LNCAP (cell line): ENCODE measurements around the gene MINDY4.

ENCODE experiments used
- CTCF ChIP-seq: fragments of 450-650 bp; IDR thresholded peaks from 2 replicates; pipeline ENCODE4 v1.5.1; 2017; ENCODE audit warnings: mild to moderate bottlenecking

The MINDY4 gene

DNA sequence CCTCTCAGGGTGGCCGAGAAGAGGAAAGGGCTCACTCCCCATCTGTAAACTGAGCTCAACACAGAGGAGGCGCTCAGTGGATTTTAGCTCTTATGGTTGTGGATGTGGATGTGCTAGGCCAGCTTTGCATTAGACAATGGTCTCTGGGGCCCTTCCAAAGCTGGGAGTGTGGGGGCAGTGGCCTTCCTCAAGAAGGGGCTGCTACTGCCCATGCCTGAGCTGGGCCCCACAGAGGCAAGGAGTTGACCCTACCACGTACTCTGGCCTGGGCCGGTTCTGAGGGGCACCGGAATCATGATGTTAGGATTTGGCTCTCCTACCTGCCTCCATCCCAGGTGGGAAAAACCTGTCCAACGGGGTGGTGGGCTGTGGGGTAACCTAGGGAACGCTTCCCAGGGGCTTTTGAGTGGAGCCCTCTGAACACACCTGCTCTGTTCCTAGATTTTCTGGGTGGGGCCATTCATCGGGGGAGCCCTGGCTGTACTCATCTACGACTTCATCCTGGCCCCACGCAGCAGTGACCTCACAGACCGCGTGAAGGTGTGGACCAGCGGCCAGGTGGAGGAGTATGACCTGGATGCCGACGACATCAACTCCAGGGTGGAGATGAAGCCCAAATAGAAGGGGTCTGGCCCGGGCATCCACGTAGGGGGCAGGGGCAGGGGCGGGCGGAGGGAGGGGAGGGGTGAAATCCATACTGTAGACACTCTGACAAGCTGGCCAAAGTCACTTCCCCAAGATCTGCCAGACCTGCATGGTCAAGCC, 152.0 kb downstream of the MINDY4 start:
- TF ChIP-seq CTCF, result no peak

GRCh38 chr7:30923774-30924413, 152.7 kb downstream of the MINDY4 start:
- no peak for TF ChIP-seq CTCF

- no peak for TF ChIP-seq CTCF
Observed at GRCh38 chr7:30924624-30925023, 153.4 kb downstream of the MINDY4 start.

DNA sequence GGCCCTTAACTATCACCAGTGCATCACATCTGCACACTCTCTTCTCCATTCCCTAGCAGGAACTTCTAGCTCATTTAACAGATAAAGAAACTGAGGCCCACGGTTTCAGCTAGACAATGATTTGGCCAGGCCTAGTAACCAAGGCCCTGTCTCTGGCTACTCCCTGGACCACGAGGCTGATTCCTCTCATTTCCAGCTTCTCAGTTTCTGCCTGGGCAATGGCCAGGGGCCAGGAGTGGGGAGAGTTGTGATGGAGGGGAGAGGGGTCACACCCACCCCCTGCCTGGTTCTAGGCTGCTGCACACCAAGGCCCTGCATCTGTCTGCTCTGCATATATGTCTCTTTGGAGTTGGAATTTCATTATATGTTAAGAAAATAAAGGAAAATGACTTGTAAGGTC, 153.9 kb downstream of the MINDY4 start:
- TF ChIP-seq CTCF, result no peak

DNA sequence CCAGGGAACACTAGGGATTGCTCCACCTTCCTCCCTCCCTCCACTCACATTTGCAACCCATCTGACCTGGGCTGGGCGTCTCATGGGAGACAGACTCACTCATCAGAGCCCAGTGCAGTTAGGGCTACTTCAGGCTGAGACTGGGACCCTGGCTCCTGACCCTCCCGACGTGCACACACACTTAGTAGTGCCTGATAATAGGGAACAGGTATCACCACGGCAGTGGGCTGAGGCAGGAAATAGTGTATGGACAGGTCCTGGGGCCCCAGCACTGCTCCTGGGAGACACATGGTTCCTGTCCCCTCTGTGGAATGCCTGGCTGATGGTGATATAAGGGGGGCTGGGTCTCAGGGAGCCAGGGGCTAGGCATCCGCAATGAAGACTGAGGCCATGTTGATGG, 154.7 kb downstream of the MINDY4 start:
- TF ChIP-seq CTCF, result no peak

DNA sequence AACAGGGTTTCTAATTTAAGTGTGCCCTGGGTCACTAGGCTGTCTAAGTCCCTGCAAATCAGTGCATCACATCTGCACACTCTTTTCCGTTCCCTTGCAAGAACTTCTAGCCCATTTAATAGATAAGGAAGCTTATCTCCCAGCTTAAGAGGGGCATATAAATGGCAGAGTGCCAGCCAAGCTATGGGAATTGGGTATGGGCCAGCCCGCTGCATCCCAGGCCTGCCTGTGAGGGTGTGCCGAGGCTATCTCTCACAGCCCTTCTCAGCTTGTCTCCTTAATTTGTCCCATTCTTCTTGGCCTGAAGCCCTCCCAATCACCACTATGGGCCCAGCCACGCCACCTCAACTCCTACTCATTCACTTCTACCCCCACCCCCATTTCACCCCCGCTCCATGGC, 155.1 kb downstream of the MINDY4 start:
- no peak for TF ChIP-seq CTCF

DNA sequence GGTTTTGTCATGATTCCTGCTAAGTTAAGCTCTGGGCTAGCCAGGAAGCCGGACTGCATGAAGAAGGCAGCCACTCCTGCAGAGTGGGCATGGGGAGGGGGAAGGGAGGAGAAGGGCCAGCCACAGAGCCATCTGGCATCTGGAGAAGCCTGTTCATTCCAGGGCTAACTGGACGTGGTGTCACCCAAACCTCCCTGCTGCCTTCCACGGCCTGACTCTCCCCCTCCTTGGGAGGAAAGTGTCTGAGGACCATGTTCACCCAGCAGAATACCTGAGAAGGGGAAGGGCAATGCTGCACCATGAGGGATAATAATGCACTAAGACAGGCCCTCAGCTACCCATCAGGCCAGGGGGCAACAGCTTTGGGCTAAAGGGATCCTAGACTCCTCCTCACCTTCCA, 155.8 kb downstream of the MINDY4 start:
- TF ChIP-seq CTCF, result no peak
